AG08395 (cell line): ENCODE measurements around the gene PRLHR.

Experiments used
- DNase-seq: peaks from one replicate; pipeline ENCODE4 v3.0.0; 2012; ENCODE audit warnings: mixed read lengths, low spot score

The PRLHR gene

DNA sequence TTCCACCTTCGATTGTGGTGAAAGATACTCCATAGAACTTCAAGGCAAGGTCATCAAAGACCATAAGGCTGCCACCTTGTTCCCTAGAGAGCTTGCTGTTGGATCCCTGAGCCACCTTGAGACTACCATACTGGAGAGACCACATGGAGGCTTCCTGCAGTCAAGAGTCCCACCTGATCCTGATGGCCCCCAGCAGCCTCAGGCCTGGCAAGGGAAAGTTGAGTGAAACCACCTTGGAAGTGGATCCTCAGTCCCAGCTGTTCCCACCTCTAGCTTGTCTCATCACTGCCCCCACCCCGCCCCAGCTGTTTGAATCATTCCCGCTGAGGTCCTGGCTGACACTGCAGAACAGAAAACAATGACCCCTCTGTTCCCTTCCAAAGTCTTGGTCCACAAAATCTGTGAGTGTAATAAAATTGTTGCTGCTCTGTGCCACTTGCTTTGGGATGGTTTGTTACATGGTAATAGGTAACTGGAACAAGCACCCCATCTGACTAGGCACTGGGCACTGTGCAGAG, 32.0 kb downstream of the PRLHR start:
- no peak for DNase-seq

DNA sequence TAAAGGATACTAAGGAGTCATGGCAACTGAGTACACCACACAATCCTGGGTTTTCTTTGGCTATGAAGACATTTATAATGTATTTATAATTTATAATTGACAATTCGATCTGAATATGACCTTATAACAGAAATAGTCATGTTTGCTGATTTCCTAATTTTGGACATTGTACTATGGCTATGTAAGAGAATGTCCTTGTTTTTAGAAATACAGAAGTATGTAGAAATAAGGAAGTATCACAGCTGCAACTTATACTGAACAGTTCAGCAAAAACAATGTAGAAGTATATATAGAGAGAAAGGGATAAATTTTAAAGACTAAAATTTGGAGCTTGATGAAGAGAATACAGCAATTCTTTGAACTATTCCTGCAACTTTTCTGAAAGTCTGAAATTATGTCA, 32.6 kb downstream of the PRLHR start:
- no peak for DNase-seq

DNA sequence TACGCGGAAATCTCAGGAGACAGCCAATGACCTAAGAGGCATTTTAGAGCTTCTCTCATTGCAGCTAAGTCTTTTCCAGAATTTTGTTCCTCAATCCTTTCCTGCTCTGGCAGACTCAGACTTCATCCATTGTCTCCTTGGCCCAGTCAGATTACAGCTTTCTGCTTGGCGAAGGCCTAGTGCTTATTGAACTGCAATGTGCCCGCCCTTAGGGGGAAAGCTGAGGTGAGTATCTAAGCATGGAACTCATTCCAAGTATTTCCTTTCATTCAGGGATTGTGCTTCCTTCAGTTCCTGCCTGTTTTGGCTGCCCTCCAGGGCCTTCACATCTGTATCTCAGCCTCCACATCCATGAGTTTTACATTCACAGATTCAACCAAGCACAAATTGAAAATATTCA, 37.5 kb downstream of the PRLHR start:
- no peak for DNase-seq

DNA sequence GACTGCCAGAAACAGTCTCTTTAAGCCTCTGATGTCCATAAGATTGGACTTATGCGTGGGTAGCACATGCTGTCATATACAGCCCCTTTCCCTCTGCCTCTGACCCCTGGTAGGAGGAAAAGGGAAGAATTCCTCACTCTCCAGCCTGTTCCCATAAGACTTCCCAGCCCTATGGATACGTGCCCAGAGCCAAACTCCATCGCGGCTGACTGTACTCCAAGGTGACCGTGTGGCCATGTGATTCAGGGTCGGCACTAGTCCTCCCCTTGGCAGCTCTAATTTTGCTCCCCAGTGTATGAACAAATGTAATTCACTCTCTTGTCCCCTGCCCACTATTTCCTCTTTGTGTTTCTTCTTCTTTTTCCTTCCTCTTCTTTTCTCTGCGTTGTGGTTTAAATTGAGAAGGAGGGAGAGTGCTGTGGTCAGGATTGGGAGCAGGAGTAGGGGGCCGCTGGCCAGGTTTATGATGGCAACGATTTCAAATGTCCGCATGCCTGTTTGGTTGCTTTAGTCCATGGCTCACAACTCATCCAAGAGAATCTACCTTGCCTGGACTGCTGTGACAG, 43.8 kb downstream of the PRLHR start:
- DNase-seq: no peak

DNA sequence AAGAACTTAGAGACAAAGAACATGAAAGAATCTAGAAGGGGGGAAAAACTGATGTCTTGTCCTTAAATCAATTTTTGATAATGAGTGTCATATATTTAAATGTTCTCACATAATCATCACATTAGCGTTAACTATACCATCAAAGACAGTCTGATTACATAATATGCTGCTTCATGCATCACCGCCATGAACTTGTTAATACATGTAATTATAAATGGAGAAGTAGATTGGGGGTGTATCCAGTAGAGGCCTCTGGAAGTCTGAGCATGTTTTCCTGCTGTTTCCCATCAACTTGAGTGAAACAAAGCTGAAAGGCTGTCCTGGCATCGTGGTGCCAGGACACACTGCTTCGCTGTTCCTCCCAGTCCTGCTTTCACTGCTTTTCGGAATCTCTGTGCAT, 48.2 kb downstream of the PRLHR start:
- no peak for DNase-seq

DNA sequence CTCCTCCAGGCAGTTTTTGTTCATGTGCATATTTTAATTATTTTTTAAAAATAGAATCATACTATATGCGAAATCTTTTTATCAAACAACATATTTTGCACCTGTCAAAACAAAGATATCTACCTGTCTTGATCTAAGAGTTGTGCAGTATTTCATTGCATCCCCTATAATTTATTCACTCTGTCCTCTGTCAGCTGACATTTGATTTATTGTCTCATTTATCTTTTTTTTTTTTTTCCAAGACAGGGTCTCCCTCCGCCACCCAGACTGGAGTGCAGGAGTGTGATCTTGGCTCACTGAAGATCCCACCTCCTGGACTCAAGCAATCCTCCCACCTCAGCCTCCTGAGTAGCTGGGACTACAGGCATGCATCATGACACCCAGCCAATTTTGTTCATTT, 49.0 kb downstream of the PRLHR start:
- no peak for DNase-seq

DNA sequence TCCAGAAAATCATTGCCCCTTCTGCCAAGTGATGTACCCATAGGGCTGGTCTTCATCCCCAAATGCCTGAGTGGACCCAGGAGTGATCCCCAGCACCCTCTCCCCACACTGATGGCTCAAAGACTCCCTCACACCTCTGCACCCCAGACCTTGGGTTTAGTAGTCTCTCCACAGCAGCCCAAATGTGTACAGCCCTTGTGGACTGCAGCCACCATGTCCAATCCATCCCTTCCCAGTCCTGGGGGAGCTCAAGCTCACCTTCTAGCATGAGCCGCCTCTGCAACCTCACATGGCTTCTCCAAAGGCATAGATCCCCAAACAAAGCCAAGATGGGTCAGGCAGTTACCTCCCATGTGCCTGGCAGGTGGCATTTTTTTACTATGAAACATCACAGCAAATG, 50.1 kb downstream of the PRLHR start:
- no peak for DNase-seq

DNA sequence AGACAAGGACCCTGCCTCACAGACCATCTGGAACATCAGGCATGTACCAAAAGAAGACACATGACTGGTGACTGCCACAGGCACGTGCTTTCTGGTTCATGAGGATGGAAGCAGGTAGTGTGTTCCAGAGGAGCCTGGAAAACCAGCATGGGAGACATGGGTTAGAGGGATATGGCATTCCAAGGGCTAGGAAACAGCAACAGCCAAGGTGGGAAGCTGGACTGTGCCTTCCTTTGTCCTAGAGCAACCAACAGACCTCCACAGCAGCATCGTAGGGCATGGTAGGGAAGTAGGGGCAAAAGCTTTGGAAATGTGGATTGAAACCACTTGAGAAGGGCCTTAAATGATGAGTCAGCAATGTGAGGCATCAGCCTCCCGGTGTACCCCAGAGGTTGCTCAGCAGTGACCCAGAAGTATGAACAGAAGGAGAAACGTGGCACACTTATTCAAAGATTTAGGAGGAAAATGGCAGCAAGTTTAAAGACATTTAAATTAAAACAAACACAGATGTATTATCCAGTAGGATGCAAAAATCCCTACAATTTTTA, 51.0 kb downstream of the PRLHR start:
- DNase-seq: no peak

DNA sequence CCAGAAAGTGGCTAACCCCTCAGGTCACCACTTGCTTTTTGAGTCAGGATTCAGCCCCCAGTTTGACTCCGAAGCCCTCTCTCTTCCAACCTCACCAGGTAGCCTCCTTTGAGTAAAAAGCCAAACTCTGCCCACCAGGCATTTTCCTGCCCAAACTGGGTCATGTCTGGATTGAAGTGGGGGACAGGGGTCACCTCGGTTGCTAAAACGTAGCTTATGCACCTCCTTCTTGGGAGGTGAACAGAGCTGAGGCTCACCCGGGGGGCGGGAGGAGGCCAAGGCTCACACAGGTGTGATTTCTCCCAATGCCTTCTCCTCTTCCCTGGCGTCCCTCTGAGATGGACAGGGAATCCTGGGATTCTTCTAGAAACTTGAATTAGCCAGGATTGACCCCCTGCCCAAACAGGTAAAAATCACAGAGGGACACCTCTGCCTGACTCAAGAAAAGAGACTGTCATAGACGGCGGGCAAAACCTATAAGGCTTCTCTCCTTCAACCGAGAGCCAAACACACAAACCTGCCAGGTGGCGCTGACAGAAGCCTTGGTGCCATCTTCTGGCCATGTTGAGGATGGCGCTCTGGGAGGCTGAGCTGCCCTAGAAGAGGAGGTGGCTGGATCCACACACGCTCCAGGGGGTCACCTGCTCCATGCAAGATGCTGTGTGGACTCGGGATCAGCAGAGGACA, 51.6 kb downstream of the PRLHR start:
- peak; percentile 81 for DNase-seq

DNA sequence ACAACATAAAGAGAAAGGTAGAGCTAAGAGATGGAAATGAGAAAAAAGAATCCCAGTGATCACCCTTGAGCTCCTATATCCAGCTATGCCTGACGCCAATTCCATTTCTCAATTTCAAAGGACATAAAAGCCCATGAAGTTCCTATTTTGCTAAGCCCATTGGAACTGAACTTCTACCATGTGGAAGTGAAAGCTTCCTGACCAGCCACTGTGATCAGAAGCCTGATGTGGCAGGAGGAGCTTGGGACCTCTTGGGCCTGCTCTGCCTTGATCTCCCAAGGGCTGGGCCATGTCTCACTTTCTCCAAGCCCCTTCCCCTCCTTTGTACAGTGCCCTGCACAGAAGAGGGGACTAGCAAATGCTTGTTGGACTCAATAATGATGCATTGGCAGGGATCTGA, 52.7 kb downstream of the PRLHR start:
- DNase-seq: no peak

DNA sequence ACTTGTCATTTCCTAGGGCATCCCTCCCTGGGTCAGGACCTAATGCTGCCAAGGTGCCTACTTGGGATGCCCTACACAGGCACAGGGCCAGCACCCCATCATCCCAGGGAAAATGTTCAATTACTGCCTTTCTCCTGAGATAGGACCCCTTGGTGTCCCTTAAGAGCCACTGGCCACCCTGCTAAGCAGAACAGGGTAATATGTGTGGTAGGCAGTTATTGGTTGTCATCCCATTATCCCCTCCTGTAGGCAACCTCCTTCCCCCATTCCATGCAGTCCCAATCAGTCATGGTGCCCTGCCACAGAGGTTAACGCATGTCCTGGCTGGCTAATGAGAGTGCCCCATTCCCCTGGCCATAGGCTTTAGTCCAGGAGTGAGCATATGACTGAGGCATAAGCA, 53.2 kb downstream of the PRLHR start:
- no peak for DNase-seq

DNA sequence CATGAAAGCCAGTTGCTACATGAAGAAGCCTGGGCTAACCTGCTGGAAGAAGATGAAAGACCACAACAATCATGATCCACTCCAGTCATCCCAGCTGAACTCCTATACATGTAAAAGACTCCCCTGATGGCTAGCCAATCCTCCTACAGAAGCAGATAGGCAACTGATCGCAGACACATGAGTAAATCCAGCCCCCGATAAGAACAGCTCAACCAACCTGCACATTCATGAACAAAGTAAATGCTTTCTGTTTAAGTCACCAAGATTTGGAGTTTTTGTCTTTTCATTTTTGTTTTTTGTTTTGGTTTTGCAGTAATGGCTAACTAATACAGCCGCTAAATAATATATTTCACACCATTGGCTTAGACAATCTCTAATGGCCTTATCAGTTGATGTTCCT, 53.7 kb downstream of the PRLHR start:
- DNase-seq: no peak
